ENCODE data around the gene YY2. TPM values are rescaled to one million over a fixed set of nuclear protein-coding genes. Genes with fewer than 3 reads are reported as not detected.

YY2 gene
- total and polyA plus RNA-seq, 12 donors: 1.2 to 3.7 (median 1.8) TPM

GRCh38 chrX:21837056-21837455, 18.7 kb upstream of the YY2 start:
- intact Hi-C loops (cut with DNase I): no loop called here
- no peak for DNase-seq
- Histone ChIP-seq H3K4me1 (replicated peaks in 1 of 2) (peaks cover 0 to 6% of the 10 kb centered on the region in 2 donors), H3K36me3 (replicated peaks in 1 of 2) (no peaks in the 10 kb centered on the region), H3K9me3 (replicated peaks in 1 of 3) (no peaks in the 10 kb centered on the region), H3K4me3 (no peak overlapping the region), H3K27ac (no peak overlapping the region), H3K27me3 (no peaks in the 10 kb centered on the region)
- TF ChIP-seq CTCF (IDR thresholded peaks at IDR 0.05) (no peak), POLR2A (IDR thresholded peaks at IDR 0.05) (no peak)
- WGBS, 4 donors: 62 to 79% (median 72%) methylated on average over 2 of the region's 2 CpGs

GRCh38 chrX:21838937-21839333, 16.9 kb upstream of the YY2 start:
- Histone ChIP-seq H3K4me1 (replicated peaks in 1 of 2) (peaks cover 0 to 6% of the 10 kb centered on the region in 2 donors), H3K9me3 (replicated peaks in 1 of 3) (no peaks in the 10 kb centered on the region), H3K4me3 (peak overlapping the region in 2 of 4 donors; percentile 50 to 62), H3K27me3 (no peaks in the 10 kb centered on the region), H3K36me3 (replicated peaks in 1 of 2) (no peaks in the 10 kb centered on the region), H3K27ac (peak overlapping the region in 3 of 5 donors; percentile 61 to 84 (median 82))
- WGBS, 4 donors: 0 to 42% (median 16%) methylated on average over 4 of the region's 4 CpGs
- no peak for TF ChIP-seq POLR2A (IDR thresholded peaks at IDR 0.05)
- no peak for TF ChIP-seq CTCF (IDR thresholded peaks at IDR 0.05)
- intact Hi-C loops (cut with DNase I): no loop called here
- no peak for DNase-seq

- Histone ChIP-seq H3K27me3 (no peaks in the 10 kb centered on the region), H3K27ac (peak within 1 kb of the TSS in 4 of 5 donors; percentile 61 to 84 (median 80)), H3K9me3 (replicated peaks in 1 of 3) (no peaks in the 10 kb centered on the region), H3K4me3 (peak within 1 kb of the TSS; percentile 42 to 68 (median 56)), H3K36me3 (replicated peaks in 1 of 2) (no peaks in the 10 kb centered on the region), H3K4me1 (replicated peaks in 1 of 2) (peaks cover 0 to 6% of the 10 kb centered on the region in 2 donors)
- peak; percentile 79 to 91 (median 84) for DNase-seq
- intact Hi-C loops (cut with DNase I): no loop called here
- peak in 4 of 6 experiments; percentile 7 to 27 (median 17) for TF ChIP-seq CTCF (IDR thresholded peaks at IDR 0.05)
- peak; percentile 58 to 70 for TF ChIP-seq POLR2A (IDR thresholded peaks at IDR 0.05)
- WGBS, 4 donors: 0 to 33% (median 17%) methylated on average over 4 to 61 of the region's 61 CpGs
Measured at GRCh38 chrX:21839334-21840192, 16.2 kb upstream of the YY2 start, which contains the start of gene MBTPS2. Gene MBTPS2, plus strand, starts transcription at chrX:21839617. Its CDS starts 118 bp downstream, at chrX:21839735.

- 2 to 38% (median 18%) methylated on average over 6 of the region's 6 CpGs for WGBS, 4 donors
- H3K27ac ChIP-seq: peak overlapping the region in 4 of 5 donors; percentile 61 to 84 (median 80)
- intact Hi-C loops (cut with DNase I): no loop called here
Measured at GRCh38 chrX:21840193-21840545, 15.6 kb upstream of the YY2 start.

More at GRCh38 chrX:21840193-21840545, 15.6 kb upstream of the YY2 start:
- DNase-seq: no peak
- Histone ChIP-seq H3K4me3 (peak overlapping the region; percentile 42 to 68 (median 56)), H3K4me1 (replicated peaks in 1 of 2) (peaks cover 0 to 6% of the 10 kb centered on the region in 2 donors), H3K27me3 (no peaks in the 10 kb centered on the region), H3K9me3 (replicated peaks in 1 of 3) (no peaks in the 10 kb centered on the region), H3K36me3 (replicated peaks in 1 of 2) (no peaks in the 10 kb centered on the region)
- TF ChIP-seq CTCF (IDR thresholded peaks at IDR 0.05) (no peak), POLR2A (IDR thresholded peaks at IDR 0.05) (no peak)
